H9 (cell line): ENCODE results near the gene LRRC36. TPM values are rescaled to one million over a fixed set of nuclear protein-coding genes. Genes with fewer than 3 reads are reported as not detected.

ENCODE experiments used
- DNase-seq: peaks from one replicate; pipeline ENCODE4 v3.0.0-alpha.2; 2017
- H2AFZ ChIP-seq: one replicate; pipeline ENCODE4 v1.6.1; 2013; ENCODE audit warnings: mild to moderate bottlenecking, low read length, control low read depth, moderate library complexity
- H2AK5ac ChIP-seq: 2 replicates; pipeline ENCODE4 v1.6.1; 2013; ENCODE audit warnings: low read length, control low read depth, mixed read lengths; ENCODE audit not compliant: insufficient read length
- H2BK120ac ChIP-seq: one replicate; pipeline ENCODE4 v1.6.1; 2013; ENCODE audit warnings: low read depth, mild to moderate bottlenecking, low read length, control low read depth, inconsistent platforms; ENCODE audit not compliant: poor library complexity, severe bottlenecking
- H2BK12ac ChIP-seq: 2 replicates; pipeline ENCODE4 v1.6.1; 2013; ENCODE audit warnings: low read length, control low read depth, mixed read lengths, low read depth; ENCODE audit not compliant: insufficient read length
- H2BK15ac ChIP-seq: 2 replicates; pipeline ENCODE4 v1.6.1; 2013; ENCODE audit warnings: low read depth, low read length, control low read depth
- H2BK20ac ChIP-seq: one replicate; pipeline ENCODE4 v1.6.1; 2013; ENCODE audit warnings: low read depth, mild to moderate bottlenecking, low read length, control low read depth, inconsistent platforms; ENCODE audit not compliant: poor library complexity, severe bottlenecking
- H2BK5ac ChIP-seq: 2 replicates; pipeline ENCODE4 v1.6.1; 2013; ENCODE audit warnings: low read length, control low read depth, mixed read lengths; ENCODE audit not compliant: insufficient read length
- H3K14ac ChIP-seq: 2 replicates; pipeline ENCODE4 v1.6.1; 2013; ENCODE audit warnings: low read length, control low read depth; ENCODE audit not compliant: insufficient read depth
- H3K18ac ChIP-seq: 2 replicates; pipeline ENCODE4 v1.6.1; 2013; ENCODE audit warnings: low read depth, mild to moderate bottlenecking, mixed read lengths, low read length, control low read depth; ENCODE audit not compliant: insufficient read length
- H3K23ac ChIP-seq: 2 replicates; pipeline ENCODE4 v1.6.1; 2013; ENCODE audit warnings: low read length, control low read depth, mixed read lengths, low read depth; ENCODE audit not compliant: insufficient read length
- H3K23me2 ChIP-seq: 2 replicates; pipeline ENCODE4 v1.6.1; 2013; ENCODE audit warnings: low read depth, mild to moderate bottlenecking, mixed read lengths, low read length, control low read depth; ENCODE audit not compliant: insufficient read length, poor library complexity, severe bottlenecking
- H3K27ac ChIP-seq: 2 replicates; pipeline ENCODE4 v1.5.1; 2013; ENCODE audit warnings: low read length, control low read depth, mixed read lengths, low read depth; ENCODE audit not compliant: insufficient read length
- H3K27me3 ChIP-seq: 2 replicates; pipeline ENCODE4 v1.6.1; 2013; ENCODE audit warnings: low read length, control low read depth, inconsistent platforms; ENCODE audit not compliant: insufficient read depth
- H3K4ac ChIP-seq: 2 replicates; pipeline ENCODE4 v1.6.1; 2013; ENCODE audit warnings: low read depth, mild to moderate bottlenecking, control low read depth, inconsistent platforms, low read length, moderate library complexity
- H3K4me1 ChIP-seq: 2 replicates; pipeline ENCODE4 v1.6.1; 2013; ENCODE audit warnings: low read length, control low read depth, inconsistent platforms; ENCODE audit not compliant: insufficient read depth
- H3K4me2 ChIP-seq: 2 replicates; pipeline ENCODE4 v1.6.1; 2013; ENCODE audit warnings: low read length, control low read depth, mixed read lengths; ENCODE audit not compliant: insufficient read length, insufficient read depth
- H3K56ac ChIP-seq: 2 replicates; pipeline ENCODE4 v1.6.1; 2013; ENCODE audit warnings: low read depth, mild to moderate bottlenecking, mixed read lengths, low read length, control low read depth; ENCODE audit not compliant: insufficient read length
- H3K79me1 ChIP-seq: 2 replicates; pipeline ENCODE4 v1.6.1; 2013; ENCODE audit warnings: low read depth, mild to moderate bottlenecking, moderate library complexity, low read length, control low read depth, inconsistent platforms; ENCODE audit not compliant: insufficient read depth, poor library complexity, severe bottlenecking
- H3K79me2 ChIP-seq: 2 replicates; pipeline ENCODE4 v1.6.1; 2013; ENCODE audit warnings: low read length, control low read depth, inconsistent platforms; ENCODE audit not compliant: insufficient read depth
- H3K9ac ChIP-seq: 2 replicates; pipeline ENCODE4 v1.6.1; 2013; ENCODE audit warnings: low read length, control low read depth, mixed read lengths; ENCODE audit not compliant: insufficient read length; ENCODE audit errors: extremely low read depth
- H3K9me3 ChIP-seq: one replicate; pipeline ENCODE4 v1.6.1; 2013; ENCODE audit warnings: low read depth, low read length, inconsistent platforms; ENCODE audit not compliant: control insufficient read depth
- H3T11ph ChIP-seq: one replicate; pipeline ENCODE4 v1.6.1; 2013; ENCODE audit warnings: mild to moderate bottlenecking, low read length, control low read depth, inconsistent platforms
- H4K20me1 ChIP-seq: one replicate; pipeline ENCODE4 v1.6.1; 2013; ENCODE audit not compliant: control insufficient read depth, insufficient read length, insufficient read depth
- H4K5ac ChIP-seq: 2 replicates; pipeline ENCODE4 v1.6.1; 2013; ENCODE audit warnings: low read depth, mild to moderate bottlenecking, mixed read lengths, low read length, control low read depth; ENCODE audit not compliant: insufficient read length
- H4K8ac ChIP-seq: replicated peaks from 2 replicates; pipeline ENCODE4 v1.6.1; 2013; ENCODE audit warnings: low read length, control low read depth, mixed read lengths, low read depth; ENCODE audit not compliant: insufficient read length
- H4K91ac ChIP-seq: 2 replicates; pipeline ENCODE4 v1.6.1; 2013; ENCODE audit warnings: low read depth, mild to moderate bottlenecking, moderate library complexity, mixed read lengths, low read length, control low read depth; ENCODE audit not compliant: insufficient read length
- H3K27ac Mint-ChIP-seq, 3 experiments: 2 replicates in 2 of 3; 3 replicates in 1 of 3; pipeline ENCODE4 v1.8.0; 2020 to 2021; ENCODE audit warnings: mixed read lengths in 3 of 3, mild to moderate bottlenecking in 1 of 3, moderate library complexity in 1 of 3
- H3K27me3 Mint-ChIP-seq: 2 replicates; pipeline ENCODE4 v1.8.0; 2021; ENCODE audit warnings: low read depth, mild to moderate bottlenecking, moderate library complexity, mixed read lengths
- H3K36me3 Mint-ChIP-seq, 3 experiments: 2 replicates in 2 of 3; 3 replicates in 1 of 3; pipeline ENCODE4 v1.8.0; 2020 to 2021; ENCODE audit warnings: low read depth in 3 of 3, mixed read lengths in 3 of 3; ENCODE audit not compliant: insufficient read depth in 1 of 3
- H3K4me1 Mint-ChIP-seq, 2 experiments: 2 replicates each; pipeline ENCODE4 v1.8.0; 2020; ENCODE audit warnings: mixed read lengths in 2 of 2
- H3K4me3 Mint-ChIP-seq, 2 experiments: 2 replicates in 1 of 2; 3 replicates in 1 of 2; pipeline ENCODE4 v1.8.0; 2020 to 2021; ENCODE audit warnings: mild to moderate bottlenecking in 2 of 2, mixed read lengths in 2 of 2, moderate library complexity in 1 of 2
- H3K9me3 Mint-ChIP-seq, 2 experiments: 2 replicates in 1 of 2; 3 replicates in 1 of 2; pipeline ENCODE4 v1.8.0; 2020; ENCODE audit warnings: mild to moderate bottlenecking in 2 of 2, mixed read lengths in 2 of 2, moderate library complexity in 1 of 2
- WGBS: extraction: QIAGEN DNeasy Blood & Tissue Kit; methylation state at CpG from one replicate; pipeline ENCODE4 v1.1.7; 2013; ENCODE audit warnings: missing lambda C conversion rate, low lambda C conversion rate, mixed read lengths; ENCODE audit not compliant: insufficient read length; ENCODE audit errors: extremely low coverage; 5-methylcytosine and 5-hydroxymethylcytosine counted together
- total RNA-seq: library from RNA; stranded (reverse); gene quantifications from 2 replicates; pipeline ENCODE4 v1.2.1, GENCODE V29; 2021
- TF ChIP-seq, protein P1 (sequence below): fragments of 200-600 bp; sonication (generic); conservative IDR thresholded peaks from 3 replicates; pipeline ENCODE4 v1.8.0; 2021; ENCODE audit warnings: antibody characterized with exemption, mild to moderate bottlenecking

Gene LRRC36
- total RNA-seq, 1 experiment from 2014 or later = not detected

DNA sequence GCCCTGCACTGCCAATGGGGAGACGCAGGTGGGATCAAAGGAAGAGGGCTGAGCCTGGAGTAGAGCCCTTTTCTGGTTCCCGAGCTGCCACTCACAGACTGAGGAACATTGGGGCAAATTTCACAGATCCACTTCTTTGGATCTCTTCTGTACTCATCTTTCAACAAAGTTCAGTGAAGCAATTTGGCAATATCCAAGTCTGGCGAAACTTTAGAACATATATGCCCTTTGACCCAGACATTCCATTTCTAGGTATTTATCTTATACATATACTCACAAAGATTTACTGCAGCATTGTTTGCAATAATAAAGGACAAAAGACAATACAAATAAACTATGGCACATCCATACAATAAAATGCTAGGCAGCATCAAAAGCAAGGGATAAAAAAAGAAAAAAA is 84.7 kb downstream of the LRRC36 start:
- Histone ChIP-seq H4K91ac (no peak overlapping the region), H3K79me2 (no peaks in the 10 kb centered on the region), H3K14ac (no peak overlapping the region), H3K79me1 (no peaks in the 10 kb centered on the region), H4K5ac (no peak overlapping the region), H3T11ph (no peak overlapping the region), H3K27me3 (no peaks in the 10 kb centered on the region), H2BK20ac (no peak overlapping the region), H4K20me1 (no peaks in the 10 kb centered on the region), H2BK15ac (no peak overlapping the region), H3K23me2 (peaks cover 7% of the 10 kb centered on the region), H3K4me1 (peaks cover 9% of the 10 kb centered on the region; the same call in 1 of the 2 replicates), H2AFZ (no peak overlapping the region), H2BK5ac (no peak overlapping the region), H3K27ac (no peak overlapping the region), H3K9ac (no peak overlapping the region), H4K8ac (no peak overlapping the region), H3K9me3 (no peaks in the 10 kb centered on the region), H2BK120ac (no peak overlapping the region), H3K18ac (no peak overlapping the region), H3K23ac (no peak overlapping the region), H2AK5ac (no peak overlapping the region), H3K4me2 (no peak overlapping the region), H3K56ac (no peak overlapping the region), H3K4ac (no peak overlapping the region), H2BK12ac (no peak overlapping the region)
- TF ChIP-seq, protein P1, sequence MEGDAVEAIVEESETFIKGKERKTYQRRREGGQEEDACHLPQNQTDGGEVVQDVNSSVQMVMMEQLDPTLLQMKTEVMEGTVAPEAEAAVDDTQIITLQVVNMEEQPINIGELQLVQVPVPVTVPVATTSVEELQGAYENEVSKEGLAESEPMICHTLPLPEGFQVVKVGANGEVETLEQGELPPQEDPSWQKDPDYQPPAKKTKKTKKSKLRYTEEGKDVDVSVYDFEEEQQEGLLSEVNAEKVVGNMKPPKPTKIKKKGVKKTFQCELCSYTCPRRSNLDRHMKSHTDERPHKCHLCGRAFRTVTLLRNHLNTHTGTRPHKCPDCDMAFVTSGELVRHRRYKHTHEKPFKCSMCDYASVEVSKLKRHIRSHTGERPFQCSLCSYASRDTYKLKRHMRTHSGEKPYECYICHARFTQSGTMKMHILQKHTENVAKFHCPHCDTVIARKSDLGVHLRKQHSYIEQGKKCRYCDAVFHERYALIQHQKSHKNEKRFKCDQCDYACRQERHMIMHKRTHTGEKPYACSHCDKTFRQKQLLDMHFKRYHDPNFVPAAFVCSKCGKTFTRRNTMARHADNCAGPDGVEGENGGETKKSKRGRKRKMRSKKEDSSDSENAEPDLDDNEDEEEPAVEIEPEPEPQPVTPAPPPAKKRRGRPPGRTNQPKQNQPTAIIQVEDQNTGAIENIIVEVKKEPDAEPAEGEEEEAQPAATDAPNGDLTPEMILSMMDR = no peak
- peaks cover 7% of the 10 kb centered on the region for H3K27me3 Mint-ChIP-seq
- no peak for DNase-seq
- H3K4me1 Mint-ChIP-seq = peaks cover 34 to 40% of the 10 kb centered on the region in 2 experiments
- H3K27ac Mint-ChIP-seq = no peak overlapping the region
- H3K36me3 Mint-ChIP-seq = peaks cover 0 to 2% (median 0%) of the 10 kb centered on the region in 3 experiments; a peak in 2 of 7 replicates
- no peaks in the 10 kb centered on the region for H3K9me3 Mint-ChIP-seq
- H3K4me3 Mint-ChIP-seq = no peak overlapping the region
- no CpG with 5 or more reads among the region's 3 CpGs for WGBS
